Left renal pelvis (tissue), 4 donors: ENCODE results near the gene EVA1C. TPM values are rescaled to one million over a fixed set of nuclear protein-coding genes. Genes with fewer than 3 reads are reported as not detected.
"Not testable (repeated sequence)": the region's sequence is repeated elsewhere in the genome, so short reads cannot be mapped to it uniquely, and the experiment has no call there.

ENCODE experiments used
- DNase-seq, 4 donors: peaks; one replicate each; pipeline ENCODE4 v3.0.0-alpha.2; 2013; ENCODE audit warnings: low read depth in 4 of 4, low spot score in 3 of 4
- polyA plus RNA-seq, 4 donors: library from polyadenylated mRNA; unstranded; fragments of 120-200 nt; gene quantifications; one replicate each; pipeline ENCODE4 v1.2.1, GENCODE V29; 2013; ENCODE audit not compliant: insufficient read length in 4 of 4

The EVA1C gene
- polyA plus RNA-seq, 4 donors, result 1.3 to 3.9 (median 2.4) TPM

GRCh38 chr21:32423320-32424190 is 11.0 kb downstream of the EVA1C start:
- no peak for DNase-seq

GRCh38 chr21:32424191-32424535 is 11.7 kb downstream of the EVA1C start:
- no peak for DNase-seq

DNA sequence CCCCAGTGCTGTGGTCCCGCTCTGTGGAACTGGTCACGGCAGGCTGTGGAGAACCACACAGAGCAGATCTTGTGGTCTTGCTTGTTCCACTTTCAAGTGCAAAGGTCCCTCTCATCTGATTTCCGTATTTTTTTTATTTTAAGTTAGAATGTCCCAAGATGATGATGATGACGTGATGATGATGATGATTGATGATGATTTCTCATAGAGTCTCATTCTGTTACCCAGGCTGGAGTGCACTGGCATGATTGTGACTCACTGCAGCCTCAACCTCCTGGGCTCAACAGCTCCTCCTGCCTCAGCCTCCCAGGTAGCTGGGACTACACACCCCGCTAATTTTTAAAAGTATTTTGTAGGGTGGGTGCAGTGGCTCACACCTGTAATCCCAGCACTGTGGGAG is 12.2 kb downstream of the EVA1C start:
- no peak for DNase-seq

GRCh38 chr21:32425628-32426027 is 13.1 kb downstream of the EVA1C start:
- DNase-seq, result no peak

DNA sequence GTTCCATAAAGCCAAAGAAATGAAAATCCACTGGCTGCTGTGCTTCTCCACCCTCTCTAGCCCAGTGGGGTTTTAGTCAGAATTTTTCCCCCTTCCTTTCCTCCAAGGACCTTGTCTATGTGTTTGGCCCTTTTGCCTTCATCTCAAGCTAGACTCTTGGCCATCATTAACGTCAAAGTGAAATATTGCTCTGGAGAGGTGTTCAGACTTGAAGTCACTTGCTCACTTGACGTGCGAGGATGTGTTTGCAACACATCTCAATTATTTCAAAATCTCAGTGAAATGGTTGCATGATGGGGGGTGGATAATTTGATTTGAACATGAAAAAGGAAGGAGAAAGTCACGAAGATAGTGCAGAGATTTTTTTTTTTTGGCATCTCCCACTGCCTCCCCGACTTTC is 13.6 kb downstream of the EVA1C start:
- no peak for DNase-seq

DNA sequence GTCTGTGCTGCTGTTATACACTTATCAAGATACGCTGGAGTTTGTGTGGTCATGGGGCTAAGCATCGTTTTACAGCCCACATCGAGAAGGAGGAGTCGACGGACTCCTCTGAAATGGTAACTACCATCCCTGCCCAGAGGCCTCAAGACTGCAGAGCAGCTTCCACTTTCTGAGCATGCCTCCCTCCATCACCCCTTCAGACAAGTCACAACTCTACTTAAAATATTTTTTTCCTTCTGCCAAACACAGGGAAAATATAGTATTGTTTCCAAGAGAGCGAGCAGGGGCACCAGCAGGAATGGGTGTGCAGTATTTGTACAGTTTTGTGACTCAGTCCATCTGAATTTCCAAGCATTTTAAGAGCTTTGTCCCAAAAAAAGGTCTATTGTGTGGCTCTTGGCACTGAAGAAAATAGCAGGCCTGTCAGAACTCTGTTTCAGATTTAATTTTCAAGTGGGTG is 14.1 kb downstream of the EVA1C start:
- DNase-seq, result no peak

- DNase-seq, result no peak
Observed at GRCh38 chr21:32427958-32428623, 15.6 kb downstream of the EVA1C start.

- DNase-seq, result not testable (repeated sequence)
Observed at GRCh38 chr21:32432982-32433660, 20.6 kb downstream of the EVA1C start.

GRCh38 chr21:32437729-32438128 is 25.2 kb downstream of the EVA1C start:
- no peak for DNase-seq

GRCh38 chr21:32442566-32443318 is 30.2 kb downstream of the EVA1C start:
- no peak for DNase-seq

- DNase-seq, result no peak
Observed at GRCh38 chr21:32445101-32445500, 32.6 kb downstream of the EVA1C start.

DNA sequence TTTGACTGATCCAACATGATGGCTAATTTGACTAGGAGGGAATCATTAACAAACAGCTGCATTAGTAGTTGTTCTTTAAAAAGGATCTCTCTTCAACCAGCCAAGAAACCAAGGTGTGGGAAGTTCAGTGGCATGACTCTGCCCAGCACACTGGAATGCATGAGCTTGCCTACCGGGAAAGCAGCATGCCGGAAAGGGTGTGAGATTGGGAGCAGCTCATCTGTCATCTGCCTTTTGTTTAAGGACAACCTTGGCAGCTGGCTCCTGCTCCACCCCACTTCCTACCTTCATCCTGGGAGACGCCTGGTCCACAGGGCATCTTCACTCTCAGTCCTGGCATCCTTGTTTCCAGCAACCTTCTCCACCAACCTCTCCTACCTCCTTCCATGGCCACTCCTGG is 33.9 kb downstream of the EVA1C start:
- not testable (repeated sequence) for DNase-seq

DNA sequence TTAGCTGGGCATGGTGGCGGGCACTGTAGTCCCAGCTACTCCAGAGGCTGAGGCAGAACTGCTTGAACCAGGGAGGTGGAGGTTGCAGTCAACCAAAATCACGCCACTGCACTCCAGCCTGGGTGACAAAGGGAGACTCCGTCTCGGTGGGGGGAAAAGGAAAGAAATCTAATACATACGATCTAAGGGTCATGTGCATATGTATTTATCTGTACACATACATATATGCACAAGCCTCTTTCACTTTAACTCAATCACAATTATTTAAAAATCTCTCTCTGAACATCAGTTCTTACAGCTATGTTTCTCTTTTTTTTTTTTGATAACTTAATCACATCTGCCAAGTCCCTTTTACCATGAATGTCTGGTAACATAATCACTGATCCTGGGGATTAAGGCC is 34.7 kb downstream of the EVA1C start:
- no peak for DNase-seq

DNA sequence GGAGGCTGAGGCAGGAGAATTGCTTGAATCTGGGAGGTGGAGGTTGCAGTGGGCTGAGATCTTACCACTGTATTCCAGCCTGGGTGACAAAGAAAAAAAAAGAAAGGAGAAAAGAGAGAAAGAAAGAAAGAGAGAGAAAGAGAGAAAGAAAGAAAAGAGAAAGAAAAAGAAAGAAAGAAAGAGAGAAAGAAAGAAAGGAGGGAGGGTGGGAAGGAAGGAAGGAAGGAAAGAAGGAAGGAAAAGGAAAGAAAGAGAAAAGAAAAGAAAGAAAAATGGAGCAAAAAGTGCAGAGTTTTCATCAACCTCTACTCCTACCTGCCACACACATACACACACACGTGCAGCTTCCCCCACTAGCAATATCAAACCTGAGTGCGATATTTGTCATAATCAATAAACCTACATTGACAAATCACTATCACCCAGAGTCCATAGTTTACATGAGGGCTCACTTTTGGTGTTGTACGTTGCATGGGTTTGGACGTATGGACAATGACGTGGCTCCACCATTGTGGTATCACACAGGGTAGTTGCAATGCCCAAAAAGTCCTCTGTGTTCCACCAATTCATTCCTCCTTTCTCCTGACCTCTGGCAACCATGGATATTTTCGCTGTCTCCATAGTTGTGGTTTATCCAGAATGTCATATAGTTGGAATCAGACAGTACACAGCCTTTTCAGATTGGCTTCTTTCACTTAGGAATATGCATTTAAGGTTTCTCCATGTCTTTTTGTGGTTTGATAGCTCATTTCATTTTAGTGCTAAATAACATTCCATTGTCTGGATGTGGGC is 36.5 kb downstream of the EVA1C start:
- DNase-seq, result no peak

- DNase-seq, result not testable (repeated sequence)
Observed at GRCh38 chr21:32450881-32451701, 38.6 kb downstream of the EVA1C start.

- not testable (repeated sequence) for DNase-seq
Observed at GRCh38 chr21:32452191-32452590, 39.7 kb downstream of the EVA1C start.

DNA sequence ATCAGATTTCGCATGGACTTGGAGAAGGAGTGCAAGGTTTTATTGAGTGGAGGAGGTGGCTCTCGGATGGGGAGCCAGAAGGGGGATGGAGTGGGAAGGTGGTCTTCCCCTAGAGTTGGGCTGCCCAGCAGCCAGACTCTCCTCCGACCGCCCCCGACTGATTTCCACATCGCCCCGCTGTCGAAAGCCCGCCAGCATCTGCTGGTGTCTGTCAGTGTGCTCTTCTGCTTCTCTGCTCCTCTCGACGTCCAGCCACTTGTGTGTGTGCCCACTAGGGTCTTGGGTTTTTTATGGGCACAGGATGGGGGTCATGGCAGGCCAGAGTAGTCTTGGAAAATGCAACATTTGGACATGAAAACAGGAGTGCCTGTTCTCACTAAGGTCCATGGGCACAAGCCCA is 40.1 kb downstream of the EVA1C start:
- DNase-seq, result no peak

GRCh38 chr21:32455548-32455947 is 43.0 kb downstream of the EVA1C start:
- no peak for DNase-seq

GRCh38 chr21:32456497-32456918 is 44.0 kb downstream of the EVA1C start:
- DNase-seq, result no peak
